HG03575 (cell line): ENCODE measurements around the gene TMEM132A.

Experiments used
- ATAC-seq: cut with Tn5 transposase; IDR thresholded peaks from one replicate; pipeline ENCODE4 v1.9.1; 2021; ENCODE audit not compliant: unreplicated experiment, insufficient number of reproducible peaks, low FRiP score; ENCODE audit errors: extremely low read depth

The TMEM132A gene

DNA sequence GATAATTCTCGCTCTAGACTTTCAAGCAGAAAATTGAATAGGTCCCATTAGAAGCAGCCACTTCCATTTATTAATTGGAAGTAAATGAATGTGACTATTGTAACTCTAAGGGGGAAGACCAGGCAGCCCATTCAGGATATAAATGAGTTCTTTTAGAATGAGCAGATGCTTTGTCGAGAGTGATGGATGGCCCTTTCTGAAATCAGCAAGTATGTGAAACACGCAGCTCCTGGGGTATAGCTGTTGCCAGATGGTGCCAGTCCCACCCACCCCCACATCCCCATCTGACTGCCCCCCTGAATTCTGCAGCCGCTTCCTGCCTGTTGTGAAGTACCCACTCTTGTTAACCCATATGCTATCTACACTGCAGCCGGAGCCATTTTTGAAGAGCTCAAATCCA is 24.0 kb downstream of the TMEM132A start:
- ATAC-seq, result no peak

DNA sequence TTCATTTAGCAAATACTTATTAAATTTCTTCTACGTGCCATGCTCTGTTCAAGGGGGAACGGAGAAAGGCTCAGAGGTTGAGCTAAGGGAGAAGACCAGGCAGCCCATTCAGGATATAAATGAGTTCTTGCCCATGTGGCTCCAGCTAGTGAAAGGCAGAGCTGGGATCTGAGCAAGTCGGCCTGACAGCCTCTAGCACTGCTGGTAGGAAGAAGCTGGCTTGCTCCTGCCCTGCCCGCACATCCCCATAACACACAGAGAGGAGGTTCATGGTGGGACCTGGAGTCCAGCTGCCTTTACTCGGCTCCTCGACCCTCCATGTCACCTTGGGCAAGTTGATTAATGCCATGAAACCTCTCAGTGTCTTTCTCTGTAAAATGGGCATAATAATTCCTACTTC is 25.8 kb downstream of the TMEM132A start:
- no peak for ATAC-seq

- ATAC-seq, result no peak
Measured at GRCh38 chr11:60950933-60951605, 26.8 kb downstream of the TMEM132A start.

DNA sequence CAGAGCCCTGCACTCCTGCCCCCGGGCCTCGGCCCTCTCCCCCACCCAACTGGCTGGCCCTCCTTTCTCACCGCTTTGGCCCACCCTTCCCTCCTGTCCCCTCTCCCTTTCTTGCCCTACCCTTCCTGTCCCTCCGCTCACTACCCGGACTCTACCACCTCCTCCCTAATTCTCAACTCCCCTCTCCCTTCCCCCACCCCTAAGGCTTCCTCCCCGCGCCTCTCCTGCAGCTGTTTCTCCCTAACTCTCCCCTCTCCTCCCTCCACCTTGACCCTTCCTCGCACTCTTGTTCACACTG is 27.3 kb downstream of the TMEM132A start:
- ATAC-seq, result no peak

GRCh38 chr11:60951904-60952741 is 27.9 kb downstream of the TMEM132A start, which contains the start of gene SLC15A3:
Gene SLC15A3, minus strand, starts transcription at chr11:60952176. Its CDS starts 625 bp downstream, at chr11:60951551.
- ATAC-seq, result no peak

- no peak for ATAC-seq
Measured at GRCh38 chr11:60952742-60953170, 28.5 kb downstream of the TMEM132A start.

DNA sequence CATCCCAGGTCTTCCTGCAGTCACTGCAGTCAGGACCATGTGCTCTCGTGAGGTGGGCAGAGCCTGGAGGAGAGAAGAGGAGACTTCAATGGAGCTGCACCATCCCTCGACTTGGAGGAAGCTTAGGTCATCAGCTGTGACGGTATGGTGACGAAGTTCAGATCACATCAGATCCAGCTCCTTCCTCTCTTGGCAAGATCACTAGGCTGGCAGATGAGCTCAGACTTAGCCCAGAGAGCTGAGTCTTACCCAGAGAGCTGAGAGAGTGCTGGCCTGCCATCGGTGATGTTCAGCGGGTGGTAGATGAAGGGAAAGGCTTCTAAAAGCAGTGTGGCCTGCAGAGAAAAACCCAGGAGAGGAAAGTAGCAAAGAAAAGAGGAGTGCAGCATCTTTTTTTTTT is 29.5 kb downstream of the TMEM132A start:
- no peak for ATAC-seq

DNA sequence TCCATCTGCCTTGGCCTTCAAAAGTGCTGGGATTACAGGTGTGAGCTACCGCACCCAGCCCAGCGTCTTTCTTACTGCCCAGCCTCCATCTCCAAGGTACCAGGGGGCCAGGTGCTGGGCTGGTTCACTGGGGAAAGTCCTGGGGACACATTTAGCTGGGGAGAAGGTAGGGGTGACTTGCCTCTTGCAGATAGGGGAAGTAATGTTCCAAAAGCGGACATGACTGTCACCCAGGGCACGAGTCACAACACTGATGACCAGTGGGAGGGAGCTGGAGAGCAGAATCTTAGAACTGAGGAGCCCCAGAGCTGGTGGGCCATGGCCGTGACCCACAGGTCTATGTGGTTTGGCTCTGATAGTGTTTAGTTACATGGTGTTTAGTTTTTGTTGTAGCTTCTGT is 30.2 kb downstream of the TMEM132A start:
- ATAC-seq, result no peak

- ATAC-seq, result no peak
Measured at GRCh38 chr11:60955571-60955970, 31.3 kb downstream of the TMEM132A start.

GRCh38 chr11:60957188-60957587 is 32.9 kb downstream of the TMEM132A start:
- no peak for ATAC-seq

DNA sequence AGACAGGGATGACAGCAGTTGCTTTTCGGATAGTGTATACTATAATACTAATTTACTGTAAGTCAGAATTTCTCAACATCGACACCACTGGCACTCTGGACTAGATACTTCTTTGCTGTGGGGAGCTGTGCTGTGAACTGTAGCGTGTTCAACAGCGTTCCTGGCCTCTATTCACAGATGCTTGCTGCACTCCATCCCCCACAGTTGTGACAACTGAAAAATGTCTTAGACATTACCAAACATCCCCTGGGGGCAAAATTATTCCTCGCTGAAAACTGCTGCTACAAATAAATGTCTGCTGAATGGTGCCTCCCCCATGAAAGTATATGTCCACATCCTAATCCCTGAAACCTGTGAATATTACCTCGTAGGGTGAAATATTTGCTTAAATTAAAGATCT is 35.2 kb downstream of the TMEM132A start:
- ATAC-seq, result no peak

GRCh38 chr11:60960405-60960804 is 36.1 kb downstream of the TMEM132A start:
- no peak for ATAC-seq

DNA sequence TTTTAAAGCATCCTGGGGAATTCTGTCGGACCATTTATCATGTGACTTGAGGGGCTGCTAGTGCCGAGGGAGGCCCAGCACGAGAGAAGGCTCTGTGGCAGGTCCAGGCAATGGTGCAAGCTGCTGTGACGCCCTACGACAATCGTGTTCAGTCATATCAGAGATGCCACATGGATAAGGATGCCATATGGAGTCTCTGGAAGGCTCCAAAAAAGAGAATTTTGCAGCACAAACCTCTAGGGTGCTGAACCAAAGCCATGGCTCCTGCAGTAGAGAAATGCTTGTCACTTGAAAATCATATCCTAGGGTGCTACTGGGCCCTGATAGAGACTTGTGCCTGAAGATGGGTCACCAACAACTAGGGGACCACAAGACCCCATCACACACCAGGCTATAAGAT is 40.5 kb downstream of the TMEM132A start:
- no peak for ATAC-seq

DNA sequence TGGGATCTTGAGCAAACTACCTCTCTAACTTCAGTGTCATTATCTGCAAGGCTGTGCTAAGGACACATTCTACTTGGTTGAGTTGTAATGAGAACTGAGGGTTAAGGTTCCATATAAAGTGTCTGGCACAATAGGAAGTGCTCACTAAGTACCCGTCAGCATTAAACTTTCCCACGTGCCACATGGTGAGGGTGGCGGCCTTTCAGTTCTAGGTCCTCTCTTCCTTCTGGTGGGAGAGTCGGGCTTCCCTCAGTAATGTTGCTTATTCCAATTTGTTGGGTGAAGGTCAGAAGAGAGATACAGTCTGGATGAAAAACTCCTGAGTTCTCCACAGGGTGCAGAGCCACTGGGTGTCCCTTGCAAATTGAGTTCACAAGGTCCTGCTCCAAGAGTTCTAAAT is 42.6 kb downstream of the TMEM132A start:
- ATAC-seq, result no peak

DNA sequence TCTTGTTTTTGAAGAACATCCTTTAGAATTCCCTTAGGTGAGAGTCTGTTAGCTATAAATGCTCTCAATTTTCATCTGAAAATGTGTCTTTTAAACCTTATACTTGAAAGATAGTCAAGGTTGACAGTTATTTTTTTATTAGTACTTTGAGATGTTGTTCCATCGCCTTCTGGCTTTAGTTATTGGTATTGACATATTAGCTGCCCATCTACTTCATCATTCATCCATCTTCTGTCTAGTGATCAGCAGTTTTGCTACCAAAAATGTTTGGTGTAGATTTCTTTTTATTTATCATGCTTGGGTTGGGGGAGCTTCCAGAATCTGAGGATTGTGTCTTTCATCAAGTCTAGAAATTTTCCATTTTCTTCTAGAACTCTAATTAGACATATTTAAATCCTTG is 44.0 kb downstream of the TMEM132A start:
- no peak for ATAC-seq

GRCh38 chr11:60970369-60970774 is 46.1 kb downstream of the TMEM132A start:
- no peak for ATAC-seq

- no peak for ATAC-seq
Measured at GRCh38 chr11:60970890-60971289, 46.6 kb downstream of the TMEM132A start.

DNA sequence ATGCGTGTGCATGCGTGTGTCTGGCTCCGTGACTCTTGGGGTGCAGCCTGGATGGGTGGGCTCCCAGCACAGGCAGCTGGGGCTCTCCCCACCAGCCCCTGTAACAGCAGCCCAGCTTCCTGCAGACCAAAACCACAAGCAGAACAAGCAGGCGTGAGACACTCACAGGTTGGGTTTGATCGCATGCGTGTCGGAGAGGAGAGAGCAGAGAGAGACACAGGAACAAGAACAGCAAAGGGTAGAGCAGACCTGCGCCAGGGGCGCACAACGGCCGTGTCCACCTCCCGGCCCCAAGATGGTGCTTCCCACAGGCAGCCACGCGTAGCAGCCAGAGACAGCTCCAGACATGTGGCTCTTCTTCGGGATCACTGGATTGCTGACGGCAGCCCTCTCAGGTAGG is 47.3 kb downstream of the TMEM132A start, which contains the start of gene CD6:
TSS of gene CD6 (plus strand) at position 161 of the 400 bp plus-strand sequence. CDS start at position 347, 186 bp downstream.
- no peak for ATAC-seq

GRCh38 chr11:60972182-60973030 is 48.1 kb downstream of the TMEM132A start:
- ATAC-seq, result no peak

DNA sequence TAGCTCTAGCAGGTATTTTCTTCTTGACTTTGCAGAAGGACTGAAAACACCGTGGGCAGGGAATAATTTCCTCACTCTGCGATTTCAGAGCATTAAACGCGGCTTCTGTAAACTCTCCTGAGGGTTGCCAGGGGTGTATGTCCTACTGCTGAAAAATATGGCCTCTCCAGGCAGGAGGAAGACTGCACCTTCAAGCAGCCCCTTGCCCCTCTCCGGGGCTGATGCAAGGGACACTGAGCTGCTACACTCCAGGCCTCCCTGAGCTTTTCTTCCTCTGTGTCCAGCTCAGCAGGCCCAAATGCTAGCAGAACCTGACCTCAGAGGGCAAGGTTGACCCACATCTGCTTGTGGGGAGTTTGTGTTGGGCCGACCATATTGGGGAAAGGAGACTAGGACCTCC is 49.4 kb downstream of the TMEM132A start:
- no peak for ATAC-seq
